GM13976 (cell line): ENCODE measurements around the gene PPP1R9B.

Source experiments
- DNase-seq: peaks from one replicate; pipeline ENCODE4 v3.0.0; 2012; ENCODE audit warnings: low spot score
- CTCF ChIP-seq: IDR thresholded peaks from 2 replicates; pipeline ENCODE4 v1.5.1; 2012; ENCODE audit warnings: borderline replicate concordance, mild to moderate bottlenecking; ENCODE audit not compliant: insufficient read depth; ENCODE audit errors: extremely low read depth, missing control alignments, control extremely low read depth
- in situ Hi-C: fragments of 300-500 bp; cut with MboI; formaldehyde crosslinking; loops from one replicate; pipeline ENCODE4 v1.12.0; 2022; ENCODE audit warnings: low sequenced_read_pairs, mixed read lengths, inconsistent platforms; ENCODE audit not compliant: unreplicated experiment

The PPP1R9B gene

GRCh38 chr17:50146230-50146926 is 4.1 kb downstream of the PPP1R9B start:
- no peak for TF ChIP-seq CTCF
- DNase-seq: no peak
- in situ Hi-C loops: no loop called here

GRCh38 chr17:50145532-50146229 is 4.8 kb downstream of the PPP1R9B start:
- TF ChIP-seq CTCF: no peak
- in situ Hi-C loops: no loop called here
- DNase-seq: no peak

- in situ Hi-C loops: no loop called here
- no peak for TF ChIP-seq CTCF
- DNase-seq: no peak
Observed at GRCh38 chr17:50144845-50145531, 5.5 kb downstream of the PPP1R9B start.

DNA sequence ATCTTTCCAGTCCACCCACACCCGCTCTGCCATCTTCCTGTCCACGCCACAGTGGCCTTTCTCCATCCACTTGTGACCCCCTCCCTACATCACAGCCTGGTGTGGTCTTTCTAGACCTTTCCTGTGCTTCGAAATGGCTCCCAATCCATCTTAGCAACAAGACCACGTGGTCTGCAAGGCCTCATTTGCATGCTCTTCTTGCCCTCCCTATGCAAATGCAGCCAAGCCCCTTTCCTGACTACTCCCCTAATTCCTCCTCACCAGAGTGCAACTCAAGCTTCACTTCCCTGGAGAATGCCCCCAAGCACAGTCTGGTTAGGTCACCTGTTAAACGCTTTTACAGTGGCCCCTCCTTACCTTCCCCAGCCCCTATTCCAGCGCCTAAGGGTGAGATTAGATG is 6.1 kb downstream of the PPP1R9B start:
- DNase-seq: no peak
- no peak for TF ChIP-seq CTCF
- in situ Hi-C loops: no loop called here

GRCh38 chr17:50143461-50144176 is 6.9 kb downstream of the PPP1R9B start:
- in situ Hi-C loops: no loop called here
- TF ChIP-seq CTCF: no peak
- no peak for DNase-seq

DNA sequence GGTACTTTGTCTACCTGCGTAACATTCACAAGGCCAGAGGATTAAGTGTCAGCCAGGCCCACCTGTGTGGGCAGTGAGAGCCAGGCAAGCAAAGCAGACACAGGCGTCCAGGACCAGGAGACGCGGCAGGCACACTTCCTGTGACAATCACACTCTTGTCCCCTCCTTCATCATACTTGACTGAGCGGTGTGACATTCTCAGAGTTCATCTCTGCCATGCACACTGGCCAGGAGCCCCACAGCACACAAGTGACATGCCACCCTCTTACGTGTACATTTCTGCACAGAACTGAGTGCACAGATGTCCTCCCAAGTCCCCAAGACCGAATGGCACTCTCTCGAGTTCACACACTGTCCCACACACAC is 8.7 kb downstream of the PPP1R9B start:
- no peak for DNase-seq
- no peak for TF ChIP-seq CTCF
- in situ Hi-C loops: no loop called here
